WERI-Rb-1 (cell line): Measurements from ENCODE around the gene INMT.
"Not testable (repeated sequence)": the region's sequence is repeated elsewhere in the genome, so short reads cannot be mapped to it uniquely, and the experiment has no call there.

Experiments used
- DNase-seq: peaks from one replicate; pipeline ENCODE4 v3.0.0-alpha.2; 2020
- H3K27ac ChIP-seq: fragments of 250-450 bp; sonication (Bioruptor Pico); 2 replicates; pipeline ENCODE4 v1.5.1; 2020; ENCODE audit warnings: mild to moderate bottlenecking, moderate library complexity
- H3K27me3 ChIP-seq: fragments of 250-450 bp; sonication (Bioruptor Pico); 2 replicates; pipeline ENCODE4 v1.5.1; 2021; ENCODE audit warnings: mild to moderate bottlenecking, low read depth, moderate library complexity; ENCODE audit not compliant: insufficient read depth, severe bottlenecking
- H3K36me3 ChIP-seq: fragments of 250-450 bp; sonication (Bioruptor Pico); 2 replicates; pipeline ENCODE4 v1.5.1; 2020; ENCODE audit warnings: mild to moderate bottlenecking, moderate library complexity
- H3K4me3 ChIP-seq: 2 replicates; pipeline ENCODE4 v1.5.1; 2011; ENCODE audit warnings: low read depth, mild to moderate bottlenecking, control low read depth, low read length
- H3K9me3 ChIP-seq: fragments of 250-450 bp; sonication (Bioruptor Pico); 2 replicates; pipeline ENCODE4 v1.5.1; 2021; ENCODE audit warnings: mild to moderate bottlenecking, moderate library complexity; ENCODE audit not compliant: severe bottlenecking
- TF ChIP-seq, protein P1 (sequence below): IDR thresholded peaks from 2 replicates; pipeline ENCODE4 v1.5.1; 2011; ENCODE audit warnings: low read depth, mild to moderate bottlenecking, control low read depth, inconsistent platforms, low read length

INMT gene

DNA sequence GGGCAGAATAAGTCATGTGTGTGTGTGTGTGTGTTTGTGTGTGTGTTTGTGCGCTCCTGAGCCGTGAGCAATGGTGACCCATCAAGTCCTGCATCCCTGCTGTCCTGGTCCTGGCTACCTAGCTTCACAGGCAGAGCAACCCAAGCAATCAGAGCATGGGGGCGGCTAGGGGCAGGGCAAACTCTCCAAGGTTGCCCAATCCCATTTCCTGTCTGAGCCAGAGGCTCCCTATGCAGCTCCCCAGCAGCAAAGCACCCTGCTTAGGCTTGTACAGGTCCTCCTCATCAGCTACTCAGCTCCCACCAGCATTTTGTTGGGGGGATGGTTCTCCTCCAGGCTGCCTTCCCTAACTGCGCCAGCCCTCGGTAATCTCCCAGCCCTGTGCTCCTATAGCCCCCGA is 38.5 kb upstream of the INMT start:
- DNase-seq, result no peak
- Histone ChIP-seq H3K27me3 (no peaks in the 10 kb centered on the region), H3K9me3 (peaks cover 7% of the 10 kb centered on the region), H3K27ac (no peak overlapping the region), H3K36me3 (no peaks in the 10 kb centered on the region), H3K4me3 (no peak overlapping the region)
- TF ChIP-seq, protein P1, sequence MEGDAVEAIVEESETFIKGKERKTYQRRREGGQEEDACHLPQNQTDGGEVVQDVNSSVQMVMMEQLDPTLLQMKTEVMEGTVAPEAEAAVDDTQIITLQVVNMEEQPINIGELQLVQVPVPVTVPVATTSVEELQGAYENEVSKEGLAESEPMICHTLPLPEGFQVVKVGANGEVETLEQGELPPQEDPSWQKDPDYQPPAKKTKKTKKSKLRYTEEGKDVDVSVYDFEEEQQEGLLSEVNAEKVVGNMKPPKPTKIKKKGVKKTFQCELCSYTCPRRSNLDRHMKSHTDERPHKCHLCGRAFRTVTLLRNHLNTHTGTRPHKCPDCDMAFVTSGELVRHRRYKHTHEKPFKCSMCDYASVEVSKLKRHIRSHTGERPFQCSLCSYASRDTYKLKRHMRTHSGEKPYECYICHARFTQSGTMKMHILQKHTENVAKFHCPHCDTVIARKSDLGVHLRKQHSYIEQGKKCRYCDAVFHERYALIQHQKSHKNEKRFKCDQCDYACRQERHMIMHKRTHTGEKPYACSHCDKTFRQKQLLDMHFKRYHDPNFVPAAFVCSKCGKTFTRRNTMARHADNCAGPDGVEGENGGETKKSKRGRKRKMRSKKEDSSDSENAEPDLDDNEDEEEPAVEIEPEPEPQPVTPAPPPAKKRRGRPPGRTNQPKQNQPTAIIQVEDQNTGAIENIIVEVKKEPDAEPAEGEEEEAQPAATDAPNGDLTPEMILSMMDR, result no peak

DNA sequence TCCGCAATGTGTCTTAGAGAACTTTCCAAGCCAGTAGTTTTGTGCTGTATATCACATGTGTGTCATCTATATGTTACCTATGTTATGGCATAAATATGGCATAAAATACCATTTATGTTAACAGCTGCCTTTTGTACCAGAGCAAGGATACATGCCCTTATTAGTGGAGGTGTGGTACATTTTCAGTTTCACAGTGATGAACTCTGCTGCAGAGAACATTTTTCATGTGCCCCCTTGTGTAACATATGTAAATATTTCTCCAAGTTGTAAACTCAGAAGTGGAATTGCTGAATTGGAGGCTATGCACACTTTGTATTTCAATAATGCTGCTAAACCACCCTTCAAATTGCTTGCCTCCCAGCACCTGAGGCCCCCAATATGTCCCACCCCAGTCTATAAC is 37.8 kb upstream of the INMT start:
- Histone ChIP-seq H3K4me3 (no peak overlapping the region), H3K27ac (no peak overlapping the region), H3K36me3 (no peaks in the 10 kb centered on the region), H3K27me3 (no peaks in the 10 kb centered on the region), H3K9me3 (peaks cover 15% of the 10 kb centered on the region)
- no peak for DNase-seq
- TF ChIP-seq, protein P1, result no peak

DNA sequence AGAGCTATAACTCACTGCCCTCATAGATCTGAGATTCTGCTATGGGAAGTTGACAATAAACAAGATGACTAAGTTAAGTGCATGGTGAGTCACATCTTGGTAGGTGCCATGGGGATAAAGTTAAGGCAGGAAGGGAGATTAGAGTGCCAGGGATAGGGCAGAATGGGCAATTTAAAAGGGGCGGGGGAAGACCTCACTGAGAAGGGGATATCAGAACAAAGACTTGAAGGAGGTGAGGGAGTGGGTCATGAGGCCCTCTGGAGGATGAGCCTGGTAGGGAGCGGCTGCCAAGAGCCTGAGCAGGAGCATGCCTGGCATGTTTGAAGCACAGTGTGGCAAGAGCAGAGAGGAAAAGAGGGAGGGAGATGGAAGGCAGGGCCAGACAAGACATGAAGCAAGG is 34.8 kb upstream of the INMT start:
- Histone ChIP-seq H3K4me3 (no peak overlapping the region), H3K9me3 (peaks cover 22% of the 10 kb centered on the region), H3K27me3 (no peaks in the 10 kb centered on the region), H3K27ac (no peak overlapping the region), H3K36me3 (no peaks in the 10 kb centered on the region)
- DNase-seq, result no peak
- TF ChIP-seq, protein P1, result peak; percentile 66

DNA sequence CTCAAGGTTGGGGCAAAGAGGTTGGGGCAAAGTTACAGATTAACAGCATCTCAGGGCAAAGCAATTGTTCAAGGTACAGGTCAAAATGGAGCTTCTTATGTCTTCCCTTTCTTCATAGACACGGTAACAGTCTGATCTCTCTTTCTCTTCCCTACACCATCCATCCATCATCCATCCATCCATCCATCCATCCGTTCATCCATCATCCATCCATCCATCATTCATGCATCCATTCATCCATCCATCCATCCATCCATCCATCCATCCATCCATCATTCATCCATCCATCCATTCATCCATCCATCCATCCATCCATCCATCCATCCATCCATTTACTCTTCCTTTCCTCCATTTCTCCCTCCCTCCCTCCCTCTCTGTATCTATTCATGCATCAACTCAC is 32.5 kb upstream of the INMT start:
- H3K4me3 ChIP-seq, H3K36me3 ChIP-seq, H3K27ac ChIP-seq, H3K27me3 ChIP-seq, DNase-seq: not testable (repeated sequence)
- peaks cover 24% of the 10 kb centered on the region for H3K9me3 ChIP-seq

DNA sequence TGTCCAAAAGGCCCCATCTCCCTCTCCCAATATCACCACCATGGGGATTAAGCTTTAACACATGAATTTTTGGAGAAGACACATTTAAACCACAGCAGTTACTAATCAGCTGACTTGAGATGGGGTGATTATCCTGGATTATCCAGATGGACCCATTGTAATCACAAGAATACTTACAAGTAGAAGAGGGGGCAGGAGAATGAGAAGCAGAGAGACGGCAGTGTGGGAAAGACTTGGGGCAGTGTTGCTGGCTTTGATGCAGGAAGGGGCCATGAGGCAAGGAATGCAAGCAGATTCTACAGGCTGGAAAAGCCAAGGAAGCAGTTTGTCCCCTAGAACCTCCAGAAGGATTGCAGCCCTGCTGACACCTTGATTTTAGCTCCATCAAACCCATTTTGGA is 30.7 kb upstream of the INMT start:
- no peaks in the 10 kb centered on the region for H3K27me3 ChIP-seq
- no peak overlapping the region for H3K27ac ChIP-seq
- H3K9me3 ChIP-seq, result peaks cover 24% of the 10 kb centered on the region
- TF ChIP-seq, protein P1, result no peak
- no peak overlapping the region for H3K4me3 ChIP-seq
- peak; percentile 65 for DNase-seq
- H3K36me3 ChIP-seq, result no peaks in the 10 kb centered on the region

DNA sequence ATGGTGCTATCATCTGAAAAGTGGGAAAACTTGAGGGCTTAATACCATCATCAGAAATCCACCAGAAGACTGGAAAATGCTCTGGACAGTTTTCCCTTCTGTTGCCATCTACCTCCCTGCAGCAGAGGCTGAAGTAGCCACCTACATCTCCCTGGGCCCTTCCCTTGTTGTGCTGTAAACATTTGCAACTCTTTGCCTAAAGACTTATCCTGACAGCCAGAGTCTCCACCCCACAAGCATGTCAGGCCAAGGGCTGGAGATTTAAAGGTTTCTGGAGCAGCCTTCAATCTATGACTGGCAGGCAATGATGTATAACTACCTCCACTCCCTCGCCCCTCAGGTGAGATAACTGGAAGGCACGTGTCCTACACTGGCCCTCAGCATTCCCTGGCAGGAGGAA is 29.7 kb upstream of the INMT start:
- Histone ChIP-seq H3K4me3 (no peak overlapping the region), H3K27me3 (no peaks in the 10 kb centered on the region), H3K9me3 (peaks cover 24% of the 10 kb centered on the region), H3K27ac (no peak overlapping the region), H3K36me3 (no peaks in the 10 kb centered on the region)
- DNase-seq, result no peak
- TF ChIP-seq, protein P1, result no peak
